ENCODE measurements around the gene PRSS37. TPM values are rescaled to one million over a fixed set of nuclear protein-coding genes. Genes with fewer than 3 reads are reported as not detected.

PRSS37 gene
- total RNA-seq, 1 experiment from 2014 or later = not detected

DNA sequence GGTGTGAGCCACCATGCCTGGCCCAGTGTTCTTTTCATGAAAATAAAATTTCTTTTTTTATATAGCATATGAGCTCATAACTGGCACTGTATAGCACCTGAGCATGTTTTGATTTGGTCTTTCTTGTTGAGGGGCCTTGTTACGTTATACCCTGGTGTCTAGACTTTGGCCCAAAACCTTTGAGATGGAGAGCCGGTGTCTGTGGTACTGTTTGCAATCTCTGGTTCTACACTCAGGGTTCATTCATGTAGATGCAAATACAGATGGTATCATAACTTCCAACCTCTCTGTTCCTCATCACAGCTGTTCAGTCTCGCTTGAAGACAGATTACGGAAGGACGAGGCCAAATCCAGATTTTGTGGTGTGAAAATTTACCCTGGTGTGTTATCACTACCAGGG is 51.4 kb downstream of the PRSS37 start, which contains the start of gene TAS2R5:
Gene TAS2R5 (plus strand): TSS at position 301 of the 400 bp plus-strand sequence. CDS start 145 bp downstream, outside the sequence.
- H3K23me2 ChIP-seq (ENCODE audit: insufficient read length, low read depth, low read length, poor library complexity, severe bottlenecking) = no peaks in the 10 kb centered on the region
- H2BK120ac ChIP-seq (ENCODE audit: low read depth, low read length, poor library complexity, severe bottlenecking) = no peak within 1 kb of the TSS
- no peak within 1 kb of the TSS for H4K8ac ChIP-seq (replicated peaks; ENCODE audit: insufficient read length, low read depth, low read length)
- no peak within 1 kb of the TSS for H2BK20ac ChIP-seq (ENCODE audit: low read depth, low read length, poor library complexity, severe bottlenecking)
- no CpG with 5 or more reads among the region's 5 CpGs for WGBS (ENCODE audit: extremely low coverage, insufficient read length, low lambda C conversion rate)
- no peak within 1 kb of the TSS for H3K4me2 ChIP-seq (ENCODE audit: insufficient read depth, insufficient read length, low read length)
- H3K9me3 Mint-ChIP-seq = no peaks in the 10 kb centered on the region
- peaks cover 2 to 8% (median 7%) of the 10 kb centered on the region in 3 experiments; a peak in 4 of 7 replicates for H3K36me3 Mint-ChIP-seq (ENCODE audit: insufficient read depth in 1 of 3, low read depth in 3 of 3)
- H3K9ac ChIP-seq (ENCODE audit: extremely low read depth, insufficient read length, low read length) = no peak within 1 kb of the TSS
- no peak within 1 kb of the TSS for H2BK15ac ChIP-seq (ENCODE audit: low read depth, low read length)
- H3K27me3 ChIP-seq (ENCODE audit: insufficient read depth, low read length) = no peaks in the 10 kb centered on the region
- no peak within 1 kb of the TSS for H3T11ph ChIP-seq (ENCODE audit: low read length)
- no peak within 1 kb of the TSS for H2BK5ac ChIP-seq (ENCODE audit: insufficient read length, low read length)
- H3K18ac ChIP-seq (ENCODE audit: insufficient read length, low read depth, low read length) = no peak within 1 kb of the TSS
- H2BK12ac ChIP-seq (ENCODE audit: insufficient read length, low read depth, low read length) = no peak within 1 kb of the TSS
- H3K4me1 ChIP-seq (ENCODE audit: insufficient read depth, low read length) = no peaks in the 10 kb centered on the region
- H4K91ac ChIP-seq (ENCODE audit: insufficient read length, low read depth, low read length) = no peak within 1 kb of the TSS
- no peak within 1 kb of the TSS for H3K27ac ChIP-seq (ENCODE audit: insufficient read length, low read depth, low read length)
- H2AFZ ChIP-seq (ENCODE audit: low read length) = no peak within 1 kb of the TSS
- H3K27ac Mint-ChIP-seq = no peak within 1 kb of the TSS
- no peak within 1 kb of the TSS for H3K56ac ChIP-seq (ENCODE audit: insufficient read length, low read depth, low read length)
- H3K4me1 Mint-ChIP-seq = no peaks in the 10 kb centered on the region
- no peak for DNase-seq
- no peaks in the 10 kb centered on the region for H3K79me2 ChIP-seq (ENCODE audit: insufficient read depth, low read length)
- H3K23ac ChIP-seq (ENCODE audit: insufficient read length, low read depth, low read length) = no peak within 1 kb of the TSS
- no peaks in the 10 kb centered on the region for H3K9me3 ChIP-seq (ENCODE audit: control insufficient read depth, low read depth, low read length)
- no peak within 1 kb of the TSS for H4K5ac ChIP-seq (ENCODE audit: insufficient read length, low read depth, low read length)
- H3K4me3 Mint-ChIP-seq = no peak within 1 kb of the TSS
- H4K20me1 ChIP-seq (ENCODE audit: control insufficient read depth, insufficient read depth, insufficient read length) = no peaks in the 10 kb centered on the region
- no peak within 1 kb of the TSS for H2AK5ac ChIP-seq (ENCODE audit: insufficient read length, low read length)
- H3K79me1 ChIP-seq (ENCODE audit: insufficient read depth, low read depth, low read length, poor library complexity, severe bottlenecking) = no peaks in the 10 kb centered on the region
- H3K14ac ChIP-seq (ENCODE audit: insufficient read depth, low read length) = no peak within 1 kb of the TSS
- TF ChIP-seq CTCF (conservative IDR thresholded peaks at IDR 0.05) = no peak
- H3K4ac ChIP-seq (ENCODE audit: low read depth, low read length) = no peak within 1 kb of the TSS
- H3K27me3 Mint-ChIP-seq (ENCODE audit: low read depth) = no peaks in the 10 kb centered on the region

All from H9 (cell line).